Fibroblast of peridontal ligament (primary cell): ENCODE data around the gene PAX7.
"Not testable (repeated sequence)": the region's sequence is repeated elsewhere in the genome, so short reads cannot be mapped to it uniquely, and the experiment has no call there.

Experiments used
- DNase-seq: peaks from one replicate; pipeline ENCODE4 v3.0.0-alpha.2; 2010; ENCODE audit errors: extremely low read depth

The PAX7 gene

DNA sequence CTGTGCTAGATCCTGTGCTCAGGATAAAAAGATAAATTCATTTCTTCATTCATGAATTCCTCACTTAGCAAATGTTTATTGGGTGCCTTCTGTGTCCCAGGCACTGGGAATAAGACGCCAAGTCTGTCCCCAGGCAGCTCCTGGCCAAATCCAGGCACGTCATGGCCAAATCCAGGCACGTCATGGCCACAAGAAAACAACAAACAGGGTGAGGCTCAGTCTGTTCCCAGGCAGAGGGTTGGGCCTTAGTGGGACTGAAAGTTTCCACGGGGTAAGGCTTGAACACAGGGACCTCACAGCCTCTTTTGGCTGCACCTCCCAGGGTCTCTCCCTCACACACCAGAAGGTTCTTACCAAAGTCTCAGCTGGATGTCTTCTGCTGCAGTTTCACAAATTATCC, 95.7 kb downstream of the PAX7 start:
- DNase-seq: no peak

DNA sequence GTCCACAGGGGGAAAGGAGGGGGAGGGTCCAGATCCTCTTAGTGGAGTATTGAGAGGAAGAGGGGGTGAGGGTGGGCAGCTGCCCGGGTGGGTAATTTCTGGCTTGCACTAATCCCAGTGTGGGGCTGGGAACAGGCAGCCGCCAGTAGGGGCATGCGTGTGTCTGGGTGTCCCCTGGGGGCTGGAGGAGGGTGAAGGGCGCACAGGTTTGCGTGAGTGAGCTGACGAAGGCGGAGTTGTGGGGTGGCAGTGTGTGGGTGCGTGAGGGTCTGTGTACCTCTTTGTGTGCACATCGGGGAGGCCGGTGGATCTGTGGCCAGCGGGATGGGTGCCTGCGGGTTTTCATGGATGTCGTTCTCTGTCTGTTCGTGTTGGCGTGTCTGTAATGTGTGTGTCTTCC, 97.3 kb downstream of the PAX7 start:
- no peak for DNase-seq

DNA sequence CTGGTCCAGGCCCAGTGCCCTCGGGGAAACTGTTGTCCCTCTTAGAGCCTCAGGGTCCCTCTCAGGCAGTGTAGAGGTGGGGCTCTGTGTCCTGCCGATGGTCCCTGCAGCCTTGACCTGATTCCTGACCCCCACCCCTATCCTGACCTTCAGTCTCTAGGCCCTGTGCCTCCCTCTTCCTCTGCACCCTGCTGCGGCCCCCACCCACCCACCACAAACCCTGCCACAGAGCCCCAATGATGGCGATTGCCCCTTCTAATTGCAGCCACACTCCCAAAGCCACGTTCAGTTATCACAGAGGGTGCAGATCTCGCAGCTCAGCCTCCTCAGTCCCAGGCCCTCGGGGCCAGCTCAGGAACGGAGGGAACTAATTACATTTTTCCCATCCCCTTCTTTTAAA, 99.7 kb downstream of the PAX7 start:
- DNase-seq: no peak

DNA sequence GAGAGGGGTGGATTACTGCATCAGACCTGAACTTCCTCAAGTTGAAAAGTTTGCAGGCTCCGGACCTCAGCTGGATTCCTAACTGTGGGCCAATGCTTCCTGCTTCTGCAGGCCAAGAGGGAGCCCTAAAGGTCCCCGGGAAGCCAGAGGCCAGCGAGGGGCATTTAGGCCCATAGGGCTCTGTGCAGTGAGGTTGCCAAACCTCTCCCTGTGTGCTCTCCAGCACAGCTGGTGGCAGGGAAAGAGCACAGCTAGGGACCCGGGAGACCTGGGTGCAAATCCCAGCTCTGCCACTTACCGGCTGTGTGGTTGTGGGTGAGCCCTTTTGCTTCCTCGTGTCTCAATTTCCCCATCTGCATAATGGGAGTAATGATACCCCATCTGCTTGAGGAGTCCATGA, 100.5 kb downstream of the PAX7 start:
- no peak for DNase-seq

DNA sequence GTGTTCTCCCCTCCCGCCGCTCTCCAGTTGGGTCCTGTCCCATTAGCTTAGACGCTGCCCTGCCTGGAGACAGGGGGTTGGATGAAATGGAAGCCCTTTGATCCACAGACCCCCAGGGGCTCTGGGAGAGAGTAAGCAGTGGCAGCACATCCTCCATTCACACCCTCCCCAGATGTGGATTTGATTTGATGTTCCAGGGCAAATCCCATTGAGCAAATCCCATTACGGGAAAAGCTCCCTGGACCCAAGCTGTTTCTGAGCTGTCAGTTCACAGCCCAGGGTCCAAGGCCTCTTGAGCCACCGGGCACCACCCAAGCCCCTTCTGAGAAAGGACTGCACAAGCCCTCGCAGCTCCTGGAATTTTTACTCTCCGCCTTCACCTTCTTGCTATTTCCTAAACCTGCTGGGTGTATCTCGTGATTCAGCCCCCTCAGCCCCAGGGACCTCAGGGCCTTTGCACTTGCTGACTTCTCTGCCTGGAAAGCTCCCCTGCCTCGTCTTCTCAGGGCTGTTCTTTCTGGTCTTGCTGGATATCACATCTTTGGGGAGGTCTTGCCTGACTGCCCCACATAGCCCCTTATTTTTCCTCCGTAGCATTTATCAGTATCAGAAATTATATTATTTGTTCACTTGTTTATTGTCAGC, 101.1 kb downstream of the PAX7 start:
- no peak for DNase-seq

DNA sequence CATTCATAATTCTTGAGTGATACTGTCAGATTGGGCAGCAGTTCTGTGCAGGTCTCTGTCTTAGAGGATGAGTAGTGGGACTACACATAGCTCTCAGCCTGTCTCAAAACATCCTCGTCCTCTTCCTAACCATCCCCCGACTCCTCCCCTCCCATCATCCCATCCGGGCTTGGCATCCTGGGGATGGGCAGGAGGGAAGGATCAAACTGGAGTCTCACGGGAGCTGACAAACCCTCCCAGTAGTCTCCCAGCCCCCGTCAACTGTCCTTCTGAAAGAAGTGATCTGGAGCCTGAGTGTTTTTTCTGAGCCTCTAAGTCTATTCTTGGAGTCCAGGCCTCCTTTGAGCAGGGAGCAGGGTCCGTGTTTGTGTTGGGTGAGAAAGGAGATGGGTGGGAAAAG, 102.0 kb downstream of the PAX7 start:
- DNase-seq: no peak

DNA sequence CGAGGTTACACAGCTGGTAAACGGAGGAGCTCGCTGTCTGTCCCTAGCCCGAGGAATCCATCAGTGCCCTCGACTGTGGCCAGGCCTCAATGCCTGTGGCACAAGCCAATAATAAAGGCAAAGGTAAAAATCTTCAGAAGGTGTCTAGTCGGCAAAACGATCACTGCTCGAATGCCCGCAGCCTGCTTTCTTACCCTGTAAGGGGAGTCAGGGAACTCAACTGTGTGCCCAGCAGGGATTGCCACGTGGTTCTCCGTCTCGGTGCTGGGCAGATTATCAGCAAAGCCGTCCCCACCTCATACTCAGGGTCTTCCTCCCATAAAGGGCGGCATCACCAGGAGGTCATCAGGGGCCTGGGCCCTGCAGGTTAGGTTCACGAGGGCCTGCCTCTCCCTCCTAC, 103.4 kb downstream of the PAX7 start:
- no peak for DNase-seq

DNA sequence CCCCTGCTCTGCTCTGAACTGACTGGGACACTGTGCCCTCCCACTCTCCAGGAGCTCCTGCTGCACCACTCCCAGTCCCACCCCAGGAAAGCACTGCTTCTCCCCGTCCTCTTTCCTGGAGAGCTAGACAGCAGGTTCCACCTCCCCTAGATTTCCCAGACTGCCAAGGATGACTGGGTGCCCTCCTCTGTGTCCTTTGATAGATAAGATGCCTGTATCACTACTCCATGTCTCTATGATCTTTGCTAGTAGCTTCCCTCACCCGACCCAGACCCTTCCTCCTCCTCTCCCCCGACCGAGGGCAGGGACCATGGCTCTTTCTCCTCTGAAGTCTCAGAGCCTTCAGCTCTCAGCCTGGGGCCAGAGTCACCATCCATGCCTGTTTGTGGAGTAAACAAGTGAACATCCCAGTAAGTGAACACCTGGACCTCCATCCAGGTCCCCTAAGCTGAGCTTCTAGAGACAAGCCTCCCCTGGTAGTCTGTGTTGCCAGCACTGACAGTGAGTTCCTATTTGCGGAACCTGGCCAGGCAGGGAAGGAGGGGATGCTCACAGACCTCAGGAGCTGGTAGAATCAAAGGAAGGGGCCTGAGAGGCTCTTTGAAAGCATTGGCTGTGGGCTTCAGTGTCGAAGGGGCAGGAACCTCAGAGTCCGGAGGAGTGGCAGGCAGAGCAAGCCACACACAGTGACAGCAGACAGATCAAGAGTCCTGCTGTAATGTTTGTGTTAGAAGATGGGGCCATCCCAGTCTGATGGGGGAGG, 104.0 kb downstream of the PAX7 start:
- no peak for DNase-seq

DNA sequence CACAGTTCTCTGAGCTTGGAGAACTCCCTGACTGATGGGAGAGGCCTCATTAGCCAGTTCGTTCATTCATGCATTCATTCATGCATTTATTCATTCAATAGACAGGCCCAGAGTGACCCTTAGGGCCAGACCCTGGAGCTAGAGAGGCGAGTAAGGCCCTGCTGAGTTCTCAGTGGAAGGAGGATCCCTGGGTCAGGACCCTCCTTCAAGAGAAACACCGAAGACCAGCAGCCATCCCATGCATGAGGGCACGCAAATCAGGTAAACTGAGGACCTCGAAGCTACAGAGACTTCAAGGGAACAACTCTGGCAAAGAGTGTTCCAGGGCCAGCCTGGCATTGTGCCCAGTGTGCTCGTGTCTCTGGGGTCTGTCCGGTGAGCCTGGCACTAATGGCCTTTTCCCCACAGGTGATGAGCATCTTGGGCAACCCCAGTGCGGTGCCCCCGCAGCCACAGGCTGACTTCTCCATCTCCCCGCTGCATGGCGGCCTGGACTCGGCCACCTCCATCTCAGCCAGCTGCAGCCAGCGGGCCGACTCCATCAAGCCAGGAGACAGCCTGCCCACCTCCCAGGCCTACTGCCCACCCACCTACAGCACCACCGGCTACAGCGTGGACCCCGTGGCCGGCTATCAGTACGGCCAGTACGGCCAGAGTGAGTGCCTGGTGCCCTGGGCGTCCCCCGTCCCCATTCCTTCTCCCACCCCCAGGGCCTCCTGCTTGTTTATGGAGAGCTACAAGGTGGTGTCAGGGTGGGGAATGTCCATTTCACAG, 104.8 kb downstream of the PAX7 start:
- no peak for DNase-seq

DNA sequence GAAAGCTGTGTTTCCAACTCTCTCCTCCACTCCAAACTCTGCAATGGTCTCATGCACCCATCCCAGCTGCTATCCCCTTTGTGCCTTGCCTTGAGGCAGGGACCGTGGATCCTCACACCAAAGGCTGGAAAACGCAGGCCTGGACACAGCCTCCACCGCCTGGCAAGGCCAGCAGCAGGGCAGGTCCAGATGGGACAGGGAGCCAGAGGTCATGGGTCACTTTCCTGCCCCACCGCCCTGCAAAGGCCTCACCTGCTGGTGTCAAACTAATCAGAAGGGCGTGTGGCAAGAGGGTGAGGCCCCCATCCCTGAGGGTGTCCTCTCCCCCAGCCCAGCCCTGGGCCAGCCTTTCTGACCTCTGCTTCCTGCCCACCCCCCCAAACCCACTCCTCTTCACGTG, 106.3 kb downstream of the PAX7 start:
- no peak for DNase-seq

DNA sequence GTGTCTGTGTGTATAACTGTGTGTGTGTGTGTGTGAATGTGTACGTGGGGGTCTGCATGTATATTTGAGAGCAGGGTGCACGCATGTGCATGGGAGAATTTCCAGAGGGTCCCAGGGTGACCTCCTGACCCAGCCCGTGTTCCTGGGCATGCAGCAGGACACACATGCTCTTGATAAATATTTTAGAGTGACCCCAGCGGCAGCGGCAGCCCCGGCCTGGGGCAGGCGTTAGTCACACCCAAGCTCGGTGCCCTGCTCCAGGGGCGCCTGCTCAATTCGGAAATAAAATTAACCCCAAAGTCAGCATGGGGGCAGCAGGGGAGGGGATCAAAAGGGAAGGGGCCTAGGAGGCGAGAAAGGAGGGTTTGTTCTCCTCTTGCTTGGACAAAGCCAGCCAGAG, 107.5 kb downstream of the PAX7 start:
- DNase-seq: no peak

DNA sequence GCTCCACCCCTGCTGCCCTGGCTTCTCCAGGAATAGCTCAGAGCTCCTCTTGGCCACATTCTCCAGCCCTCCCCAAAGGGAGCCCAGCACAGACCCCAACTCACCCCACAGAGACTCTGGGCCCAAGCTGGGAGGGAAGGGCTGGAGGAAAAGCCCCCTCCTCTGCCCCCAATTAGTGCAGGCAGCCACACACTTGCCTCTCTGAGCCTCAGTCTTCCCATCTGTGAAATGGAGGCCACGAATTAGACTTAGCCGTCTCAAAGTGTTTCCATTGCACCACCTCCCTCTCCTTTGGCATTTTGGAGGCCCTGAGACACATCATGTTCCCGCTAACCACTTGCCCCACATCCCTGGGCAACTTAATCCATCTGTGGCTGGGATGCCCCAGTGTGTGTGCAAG, 108.0 kb downstream of the PAX7 start:
- DNase-seq: no peak

DNA sequence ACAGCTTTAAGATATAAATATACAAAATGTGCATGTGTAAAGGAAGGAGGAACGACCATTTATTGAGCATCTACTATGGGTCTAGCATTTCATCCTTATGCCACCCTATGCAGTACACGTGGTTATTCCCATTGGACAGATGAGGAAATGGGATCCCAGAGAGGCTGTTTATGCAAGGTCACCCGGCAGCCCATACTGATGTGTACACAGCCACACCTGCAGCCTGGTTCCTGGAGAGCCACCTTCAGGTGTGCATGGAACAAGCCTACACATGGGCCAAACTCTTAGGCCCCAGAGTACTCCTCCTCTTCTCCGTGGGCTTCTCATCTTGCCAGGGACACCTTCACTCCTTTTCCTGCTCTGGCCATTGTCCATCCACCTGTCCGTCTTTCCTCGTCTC, 108.8 kb downstream of the PAX7 start:
- DNase-seq: no peak

DNA sequence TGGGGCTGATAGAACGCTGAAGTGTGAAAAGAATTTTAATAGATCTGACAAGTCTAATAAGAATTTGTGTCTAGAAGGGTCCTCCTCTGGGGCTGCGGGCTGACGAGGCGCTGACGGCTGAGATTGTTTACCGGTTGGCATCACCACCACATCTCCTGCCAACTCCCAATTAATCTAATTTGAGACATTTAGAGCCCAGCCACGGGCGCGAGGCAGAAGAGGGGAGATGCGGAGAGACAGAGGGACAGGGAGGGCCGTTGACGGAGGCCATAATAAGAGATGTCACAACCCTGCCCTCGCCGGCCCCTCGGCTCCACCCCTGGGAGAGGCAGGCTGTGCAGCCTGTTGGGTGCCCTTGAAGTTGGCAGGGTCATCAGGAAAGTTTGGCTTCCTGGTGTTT, 109.3 kb downstream of the PAX7 start:
- DNase-seq: no peak

DNA sequence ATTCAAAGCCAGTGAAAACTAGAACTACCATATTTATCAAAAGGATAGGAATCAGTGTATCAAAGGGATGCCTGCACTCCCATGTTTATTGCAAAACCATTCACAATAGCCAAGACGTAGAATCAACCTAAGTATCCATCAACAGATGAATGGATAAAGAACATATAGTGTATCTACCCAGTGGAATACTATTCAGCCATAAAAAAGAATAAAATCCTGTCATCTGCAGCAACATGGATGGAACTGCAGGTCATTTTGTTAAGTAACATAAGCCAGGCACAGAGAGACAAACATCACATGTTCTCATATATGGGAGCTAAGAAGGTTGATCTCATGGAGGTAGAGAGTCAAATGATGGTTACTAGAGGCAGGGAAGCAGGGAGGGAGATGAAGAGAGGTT, 110.0 kb downstream of the PAX7 start:
- no peak for DNase-seq

DNA sequence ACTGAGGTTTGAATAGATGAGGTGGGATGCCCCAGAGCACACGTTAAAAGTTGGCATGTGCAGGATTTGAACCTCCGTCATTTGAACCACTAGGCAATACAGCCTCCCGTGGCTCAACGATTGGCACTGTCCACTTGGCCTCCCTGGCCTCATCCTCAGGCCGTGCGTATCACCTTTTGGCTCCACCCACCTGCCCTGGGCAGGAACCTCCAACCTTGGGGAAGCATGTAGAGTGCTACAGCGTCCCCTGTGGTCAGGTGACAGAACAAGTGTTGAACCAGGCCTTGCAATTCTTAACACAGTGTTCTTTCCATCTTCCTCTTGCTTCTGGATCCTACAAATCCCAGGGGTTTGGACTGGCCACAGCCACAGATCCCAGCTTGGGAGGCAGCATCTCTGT, 112.6 kb downstream of the PAX7 start:
- DNase-seq: no peak

DNA sequence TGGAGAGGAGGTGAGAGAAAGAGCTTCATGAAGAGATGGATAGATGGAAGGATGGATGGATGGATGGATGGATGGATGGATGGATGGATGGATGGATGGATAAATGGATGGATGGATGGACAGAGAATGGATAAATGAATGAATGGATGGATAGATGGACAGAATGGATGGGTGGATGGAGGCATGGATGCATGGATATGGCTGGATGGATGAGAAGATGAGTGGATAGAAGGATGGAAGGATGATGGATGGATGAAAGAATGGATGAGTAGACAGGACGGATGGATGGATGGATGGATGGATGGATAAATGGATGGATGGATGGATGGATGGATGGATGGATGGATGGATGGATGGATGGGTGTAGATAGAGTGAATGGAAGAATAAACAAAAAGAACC, 113.7 kb downstream of the PAX7 start:
- DNase-seq: not testable (repeated sequence)

DNA sequence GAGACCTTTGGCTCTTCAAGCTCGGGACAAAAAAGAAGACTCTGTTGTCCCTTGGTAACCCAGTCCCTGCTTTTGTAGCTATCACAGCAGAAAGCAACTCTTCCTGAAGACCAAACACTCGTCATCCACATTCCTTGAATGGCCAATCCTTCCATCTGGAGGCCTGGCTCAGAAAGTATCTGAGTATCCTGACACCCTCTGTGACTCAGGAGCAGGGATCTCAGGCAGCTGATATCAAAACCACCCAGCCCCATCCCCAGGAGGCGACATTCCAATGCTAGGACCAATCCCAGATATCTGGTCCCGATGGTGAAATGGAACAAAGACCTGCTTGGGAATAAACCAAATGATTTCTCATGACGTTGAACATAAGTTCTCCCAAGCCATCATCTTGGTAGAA, 116.3 kb downstream of the PAX7 start:
- no peak for DNase-seq

DNA sequence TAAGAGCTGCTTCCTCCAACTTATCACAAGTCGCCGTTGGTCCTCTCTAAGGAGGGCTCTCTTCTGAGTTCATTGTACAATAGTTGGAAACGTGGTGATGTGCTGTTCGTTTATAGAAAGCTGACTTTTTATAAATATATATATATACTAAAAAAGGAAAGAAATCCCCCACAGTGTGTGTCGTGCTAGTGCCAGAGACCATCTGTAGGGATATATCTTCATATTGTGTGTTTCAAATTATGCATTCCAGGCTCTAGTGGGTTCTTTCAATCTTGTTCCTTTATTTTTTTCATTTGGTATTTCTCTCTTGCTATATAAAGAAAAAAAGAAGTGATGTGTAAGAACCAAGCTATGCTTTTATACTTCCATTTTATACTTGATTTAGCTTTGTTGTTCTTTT, 117.0 kb downstream of the PAX7 start:
- no peak for DNase-seq

DNA sequence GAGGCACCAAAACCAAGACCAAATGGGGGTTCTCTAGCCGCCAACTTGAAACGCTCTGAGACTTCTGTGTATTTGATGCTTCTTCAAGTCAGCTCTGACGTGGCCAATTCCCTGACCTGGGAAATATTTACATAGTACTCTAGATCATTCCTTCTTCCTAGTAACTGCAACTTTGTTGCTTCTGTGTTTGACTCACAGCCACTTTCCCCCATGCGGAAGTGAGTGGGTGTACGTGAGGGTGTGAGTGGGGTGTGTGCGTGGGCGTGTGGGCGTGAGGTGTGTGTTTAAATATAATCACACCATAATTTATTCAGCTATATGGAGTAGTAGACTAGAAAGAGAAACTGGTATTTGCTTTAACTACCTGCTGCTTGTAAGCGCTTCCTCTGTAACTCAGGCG, 117.8 kb downstream of the PAX7 start:
- DNase-seq: no peak

DNA sequence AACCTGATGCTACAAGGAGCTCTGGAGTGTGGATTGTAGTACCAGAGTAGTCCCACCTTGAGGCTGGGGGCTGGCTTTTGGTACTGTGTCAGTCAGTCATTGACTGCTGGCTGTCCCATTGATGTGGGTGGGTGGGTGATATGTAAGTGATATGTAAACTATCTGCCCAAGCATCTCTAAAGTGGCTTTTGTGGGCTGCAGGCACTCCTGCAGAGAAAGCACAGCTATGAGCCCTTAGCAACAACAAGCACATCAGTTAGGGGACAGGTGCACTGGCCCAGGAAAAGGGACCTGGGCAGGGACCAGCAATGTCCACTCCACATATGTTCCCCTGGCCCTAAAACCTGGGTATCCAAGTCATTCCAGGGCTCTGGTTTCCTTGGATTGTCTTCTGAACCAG, 118.9 kb downstream of the PAX7 start:
- no peak for DNase-seq

DNA sequence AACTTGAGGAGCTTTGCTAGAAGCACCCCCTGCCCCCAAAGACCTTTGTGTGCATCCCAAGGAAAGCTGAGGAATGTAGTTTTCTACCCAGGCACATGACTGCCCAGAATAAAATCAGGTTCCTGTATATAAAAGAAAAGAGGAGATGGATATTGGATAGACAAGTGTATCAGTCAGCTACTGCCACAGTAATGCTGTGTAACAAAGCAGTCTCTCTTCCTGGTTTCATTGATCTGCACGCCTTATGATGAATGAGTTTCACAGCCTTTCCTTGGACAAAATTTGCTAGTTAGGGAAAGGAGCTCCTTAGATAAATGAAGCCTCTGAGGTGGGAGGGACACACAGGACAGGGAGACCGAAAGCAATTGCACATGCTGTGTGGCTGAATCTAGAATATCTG, 120.0 kb downstream of the PAX7 start:
- no peak for DNase-seq

DNA sequence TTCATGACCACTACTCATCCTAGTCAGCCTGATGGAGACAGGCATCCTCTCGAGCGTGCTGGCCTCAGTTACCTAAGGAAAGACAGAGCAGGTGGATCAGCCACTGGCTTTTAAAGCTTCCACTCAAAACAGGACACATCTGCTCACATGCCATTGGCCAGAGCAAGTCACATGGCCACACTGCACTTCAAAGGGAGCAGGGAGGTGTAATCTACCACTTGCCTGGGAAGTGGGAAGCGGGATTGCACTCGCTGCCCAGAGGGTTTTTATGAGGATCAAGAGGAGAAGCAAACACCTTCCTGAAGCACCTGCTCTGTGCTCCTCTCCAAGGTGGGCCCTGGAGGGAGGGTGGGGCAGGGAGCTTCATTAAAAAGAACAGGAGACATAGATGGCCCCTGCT, 120.8 kb downstream of the PAX7 start:
- no peak for DNase-seq
